NK-92 (cell line): ENCODE data around the gene MARCHF9.

Experiments used
- DNase-seq: peaks from one replicate; lab custom pipeline; 2025; ENCODE audit not compliant: unreplicated experiment; lab: John Stamatoyannopoulos, UW

MARCHF9 gene

DNA sequence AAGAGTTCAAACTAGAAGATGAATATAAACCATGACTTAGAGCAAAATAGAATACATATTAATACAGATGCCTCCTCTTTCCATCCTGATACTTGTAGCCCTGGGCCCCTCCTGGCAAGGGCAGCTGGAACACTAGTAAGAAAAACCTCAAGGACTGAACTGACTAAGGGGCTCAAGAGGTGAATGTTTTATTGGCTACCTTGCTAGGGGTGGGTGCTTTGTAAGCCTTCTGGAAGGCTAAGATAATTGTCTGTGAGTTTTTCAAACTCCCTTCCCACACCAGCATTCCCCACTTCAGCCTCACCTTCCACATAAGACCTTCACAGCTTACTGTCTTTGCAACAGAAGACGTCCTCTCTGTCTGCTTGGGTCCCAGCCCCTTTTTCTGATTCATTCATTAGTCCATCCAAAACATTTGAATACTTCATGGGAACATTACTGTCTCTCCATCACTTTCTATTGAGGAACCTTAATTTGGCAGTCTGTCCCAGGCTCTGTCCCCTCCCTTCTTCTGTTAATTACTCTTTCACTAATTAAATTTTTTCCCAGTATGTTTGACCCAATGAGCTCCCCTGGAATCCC is 1.1 kb upstream of the MARCHF9 start:
- DNase-seq = no peak

DNA sequence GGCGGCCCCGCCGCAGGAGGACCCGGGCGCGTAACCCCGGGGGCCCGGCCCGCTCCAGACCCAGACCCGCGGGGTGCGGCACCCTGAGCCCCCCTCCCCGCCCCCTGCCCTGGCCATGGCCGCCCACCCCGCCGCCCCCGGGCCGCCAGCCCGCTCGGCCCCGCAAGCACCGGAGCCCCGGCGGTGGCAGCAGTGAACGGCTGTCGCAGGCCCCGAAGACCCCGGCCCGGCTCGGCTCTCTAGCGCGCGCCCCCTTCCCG is 221 bp downstream of the MARCHF9 start:
- DNase-seq = no peak

DNA sequence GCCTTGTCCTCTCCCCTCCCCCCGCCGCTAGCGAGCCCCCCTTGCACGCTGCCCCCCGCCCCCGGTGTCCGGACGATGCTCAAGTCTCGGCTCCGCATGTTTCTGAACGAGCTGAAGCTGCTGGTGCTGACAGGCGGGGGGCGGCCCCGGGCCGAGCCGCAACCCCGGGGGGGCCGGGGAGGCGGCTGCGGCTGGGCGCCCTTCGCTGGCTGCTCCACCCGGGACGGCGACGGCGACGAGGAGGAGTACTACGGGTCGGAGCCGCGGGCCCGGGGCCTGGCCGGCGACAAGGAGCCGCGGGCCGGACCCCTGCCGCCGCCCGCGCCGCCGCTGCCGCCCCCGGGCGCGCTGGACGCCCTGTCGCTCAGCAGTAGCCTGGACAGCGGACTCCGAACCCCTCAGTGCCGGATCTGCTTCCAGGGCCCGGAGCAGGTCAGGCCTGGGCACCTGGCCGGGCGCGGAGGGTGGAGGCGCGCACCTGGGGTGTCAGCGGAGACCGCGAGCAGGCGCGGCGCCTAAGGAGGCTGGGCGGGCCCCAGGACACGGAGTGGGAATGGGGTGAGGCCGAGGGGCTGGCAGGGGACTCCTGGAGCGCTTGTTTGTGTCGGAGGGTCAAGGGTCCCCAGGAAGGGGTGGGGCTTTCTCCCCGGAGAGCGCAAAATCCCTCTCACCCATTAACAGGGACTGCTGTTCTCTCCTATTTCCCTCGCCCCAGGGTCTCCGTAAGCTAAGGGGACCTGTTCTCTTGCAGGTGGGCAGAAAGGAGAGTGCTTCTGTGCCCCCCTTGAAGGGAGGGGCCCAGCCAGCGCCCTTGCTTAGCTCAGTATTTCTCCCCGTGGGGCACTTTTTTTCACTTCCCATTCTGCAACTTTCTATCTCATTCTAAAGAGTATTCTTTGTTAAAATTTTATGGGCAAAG is 810 bp downstream of the MARCHF9 start:
- no peak for DNase-seq

DNA sequence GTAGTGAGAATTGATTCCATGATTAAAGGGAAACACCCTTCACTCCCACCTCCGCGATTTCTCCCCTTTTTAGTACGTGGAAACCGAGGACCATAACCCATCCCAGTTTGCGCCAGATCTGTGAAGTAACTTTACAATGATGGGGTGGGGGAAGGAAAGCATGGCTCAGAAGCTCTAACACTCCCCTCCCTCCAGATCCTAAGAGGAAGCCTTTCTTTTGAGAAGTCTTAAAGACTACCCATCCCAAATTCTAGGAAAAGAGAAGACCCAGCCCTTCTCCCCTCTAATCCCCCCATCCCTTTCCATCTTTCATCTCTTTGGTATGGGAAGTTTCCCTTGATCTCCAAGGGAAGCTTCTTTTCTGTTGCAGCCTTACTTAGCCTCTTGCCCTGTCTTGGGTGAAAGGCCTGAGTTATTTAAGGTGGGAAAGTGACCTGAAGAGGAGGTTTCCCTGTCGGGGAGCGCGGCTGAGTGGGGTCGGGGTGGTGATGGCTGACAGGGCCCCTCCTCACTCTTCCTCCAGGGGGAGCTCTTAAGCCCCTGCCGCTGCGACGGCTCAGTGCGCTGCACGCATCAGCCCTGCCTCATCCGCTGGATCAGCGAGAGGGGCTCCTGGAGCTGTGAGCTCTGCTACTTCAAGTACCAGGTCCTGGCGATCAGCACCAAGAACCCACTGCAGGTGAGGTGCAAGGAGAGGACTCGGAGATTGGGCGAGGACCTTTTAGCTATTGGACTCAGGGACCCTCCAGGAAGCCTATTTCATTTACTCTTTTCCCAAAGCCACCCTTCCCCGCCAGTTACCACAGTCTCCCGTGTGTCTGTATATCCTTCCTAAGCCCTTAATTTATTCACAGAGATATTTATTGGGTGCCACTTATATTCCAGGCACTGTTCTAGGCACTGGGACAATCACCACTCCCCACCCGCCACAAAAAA is 1.8 kb downstream of the MARCHF9 start:
- no peak for DNase-seq

DNA sequence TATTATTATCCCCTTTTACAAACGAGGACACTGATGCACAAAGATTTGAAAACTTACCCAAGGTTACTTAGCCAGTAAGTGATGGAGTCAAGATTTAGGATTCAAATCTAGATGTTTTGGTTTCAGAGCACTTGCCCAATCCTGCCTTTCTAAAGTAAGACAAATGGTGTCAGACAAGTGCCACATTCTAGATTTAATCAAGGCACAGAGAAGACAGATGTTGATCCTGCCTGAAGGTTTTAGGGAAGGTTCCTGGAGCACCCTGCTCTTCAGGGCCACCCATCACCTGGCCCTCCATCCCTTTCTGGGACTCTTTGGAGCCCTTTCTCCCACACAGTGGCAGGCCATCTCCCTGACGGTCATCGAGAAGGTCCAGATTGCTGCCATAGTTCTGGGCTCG is 2.9 kb downstream of the MARCHF9 start:
- DNase-seq = no peak

DNA sequence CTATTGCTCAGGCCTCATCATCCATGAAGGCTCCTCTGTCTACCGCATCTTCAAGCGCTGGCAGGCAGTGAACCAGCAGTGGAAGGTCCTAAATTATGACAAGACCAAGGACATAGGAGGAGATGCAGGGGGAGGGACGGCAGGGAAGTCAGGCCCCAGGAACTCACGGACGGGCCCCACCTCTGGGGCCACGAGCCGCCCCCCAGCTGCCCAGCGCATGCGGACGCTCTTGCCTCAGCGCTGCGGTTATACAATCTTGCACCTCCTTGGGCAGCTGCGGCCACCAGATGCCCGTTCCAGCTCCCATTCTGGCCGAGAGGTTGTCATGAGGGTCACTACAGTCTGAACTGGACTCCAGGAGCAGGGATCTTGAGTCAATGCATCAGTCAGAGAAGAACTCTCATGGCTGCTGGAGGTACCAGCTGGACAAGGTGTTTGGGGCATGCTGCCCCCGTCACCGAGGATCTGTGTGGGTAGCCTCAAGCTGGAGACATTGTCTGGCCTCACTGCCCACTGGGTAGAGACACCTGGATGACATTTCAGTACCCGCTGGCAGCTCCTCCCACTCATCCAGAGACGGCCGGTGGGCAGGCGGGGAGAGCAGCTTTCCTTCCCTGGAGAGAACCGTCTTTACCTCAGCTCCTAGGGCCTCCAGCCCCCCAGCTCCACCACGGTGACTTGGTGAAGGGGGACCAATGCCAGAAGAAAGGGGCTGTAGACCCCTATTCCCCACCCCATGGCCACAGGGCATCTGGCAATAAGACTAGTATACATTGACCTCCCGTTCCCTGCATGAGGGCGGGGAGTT is 3.9 kb downstream of the MARCHF9 start:
- no peak for DNase-seq

DNA sequence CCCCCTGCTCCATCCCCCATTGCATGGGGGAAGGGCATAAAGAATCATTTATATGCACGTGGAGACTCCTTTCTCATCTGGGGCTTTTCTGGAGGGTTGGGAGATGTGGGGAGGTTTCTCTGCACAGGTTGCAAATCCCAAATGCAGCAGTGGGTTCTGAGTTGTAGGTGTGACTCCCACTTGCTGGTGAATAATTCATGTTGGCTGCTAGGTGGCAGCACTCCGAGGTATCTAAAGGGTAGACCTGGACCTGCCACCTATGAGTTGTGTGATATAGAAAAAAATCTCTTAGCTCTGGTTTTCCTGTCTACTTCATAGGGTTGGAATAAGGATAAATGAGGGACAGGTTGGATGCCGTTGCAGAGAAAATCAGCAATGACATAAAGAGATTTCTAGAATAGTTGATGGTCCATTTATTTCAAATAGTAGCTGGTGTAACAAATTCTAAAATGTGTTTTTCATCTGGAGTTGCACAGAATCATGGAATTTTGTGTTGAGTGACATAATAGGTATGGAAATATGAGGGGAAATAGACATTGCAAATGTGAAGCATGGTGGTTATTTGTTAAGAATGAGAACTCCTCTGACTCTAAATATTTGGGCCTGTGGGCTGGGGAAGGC is 4.6 kb downstream of the MARCHF9 start:
- no peak for DNase-seq

DNA sequence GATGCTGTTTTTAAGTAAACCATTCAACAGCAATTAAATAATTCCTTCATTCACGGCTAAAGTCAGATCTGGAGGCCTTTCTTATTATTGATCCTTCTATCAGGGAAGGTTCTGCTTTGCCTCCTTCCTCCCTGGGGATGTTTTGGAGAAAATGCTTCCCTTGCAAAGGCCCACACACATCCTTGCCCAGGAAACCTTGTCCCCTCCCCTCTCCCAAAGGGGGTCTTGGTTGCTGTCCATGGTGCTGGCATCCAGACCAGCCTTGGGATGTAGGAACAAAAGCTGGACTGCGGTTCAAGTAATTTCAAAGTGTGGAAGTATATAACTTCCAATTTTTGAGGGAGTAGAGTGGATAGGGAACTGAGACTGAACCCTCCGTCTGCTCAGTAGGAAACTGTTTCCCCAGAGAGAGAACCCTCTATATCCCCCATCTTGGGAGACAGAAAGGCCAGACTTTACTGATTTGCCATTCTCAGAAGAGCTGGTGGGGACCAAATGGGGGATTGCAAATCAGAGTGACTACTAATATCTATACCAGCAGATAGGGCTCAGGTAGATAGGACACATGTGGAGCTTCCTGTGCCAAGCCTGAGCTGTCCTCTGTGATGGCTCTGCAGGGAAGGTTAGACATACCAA is 5.6 kb downstream of the MARCHF9 start:
- no peak for DNase-seq

DNA sequence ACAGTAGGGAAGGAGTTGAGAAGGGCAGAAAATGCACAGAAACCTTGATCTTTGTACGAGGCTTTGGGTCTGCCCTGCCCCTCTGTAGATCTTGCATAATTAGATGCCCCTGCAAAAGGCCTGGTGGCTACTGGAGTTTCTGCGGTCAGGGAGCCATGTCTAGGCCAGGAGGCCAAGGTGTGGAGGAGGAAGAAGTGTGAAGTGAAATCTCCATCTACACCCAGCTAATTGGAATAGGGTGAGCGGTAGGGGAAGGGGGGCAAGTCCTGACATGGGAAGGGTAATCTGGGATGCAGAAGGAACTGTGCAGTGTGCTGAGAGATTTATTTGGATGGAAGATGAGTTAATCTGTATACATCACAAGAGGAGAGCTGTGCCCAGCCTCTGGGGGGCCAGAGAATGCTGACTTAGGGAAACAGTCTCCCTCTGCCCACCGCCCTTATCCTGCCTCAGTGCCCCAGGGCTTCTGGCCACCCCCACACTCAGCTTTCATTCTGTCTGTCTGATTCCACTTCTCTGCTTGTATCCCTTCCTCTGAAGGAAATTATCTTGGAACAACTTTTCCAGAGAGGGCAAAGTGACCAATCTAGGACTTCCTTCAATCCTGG is 6.6 kb downstream of the MARCHF9 start:
- DNase-seq = no peak

DNA sequence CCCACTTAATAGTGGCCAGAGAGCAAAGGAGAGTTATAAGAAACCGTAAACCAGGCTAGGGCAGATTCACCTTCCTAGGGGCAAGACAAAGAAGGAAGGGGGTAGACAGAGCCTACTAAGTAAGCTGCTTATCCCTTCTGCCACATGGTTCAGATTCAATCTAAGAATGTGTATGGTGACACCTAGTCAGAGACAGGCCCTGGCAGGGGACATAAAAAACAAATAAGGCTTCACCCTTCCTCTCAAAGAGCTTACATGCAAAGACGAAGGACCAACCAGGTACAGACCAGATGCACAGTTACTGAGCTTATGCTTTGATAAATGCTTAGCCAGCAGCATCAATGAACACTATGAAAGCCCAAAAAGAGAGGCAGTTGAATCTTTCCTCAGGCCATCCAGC is 7.6 kb downstream of the MARCHF9 start:
- DNase-seq = no peak

DNA sequence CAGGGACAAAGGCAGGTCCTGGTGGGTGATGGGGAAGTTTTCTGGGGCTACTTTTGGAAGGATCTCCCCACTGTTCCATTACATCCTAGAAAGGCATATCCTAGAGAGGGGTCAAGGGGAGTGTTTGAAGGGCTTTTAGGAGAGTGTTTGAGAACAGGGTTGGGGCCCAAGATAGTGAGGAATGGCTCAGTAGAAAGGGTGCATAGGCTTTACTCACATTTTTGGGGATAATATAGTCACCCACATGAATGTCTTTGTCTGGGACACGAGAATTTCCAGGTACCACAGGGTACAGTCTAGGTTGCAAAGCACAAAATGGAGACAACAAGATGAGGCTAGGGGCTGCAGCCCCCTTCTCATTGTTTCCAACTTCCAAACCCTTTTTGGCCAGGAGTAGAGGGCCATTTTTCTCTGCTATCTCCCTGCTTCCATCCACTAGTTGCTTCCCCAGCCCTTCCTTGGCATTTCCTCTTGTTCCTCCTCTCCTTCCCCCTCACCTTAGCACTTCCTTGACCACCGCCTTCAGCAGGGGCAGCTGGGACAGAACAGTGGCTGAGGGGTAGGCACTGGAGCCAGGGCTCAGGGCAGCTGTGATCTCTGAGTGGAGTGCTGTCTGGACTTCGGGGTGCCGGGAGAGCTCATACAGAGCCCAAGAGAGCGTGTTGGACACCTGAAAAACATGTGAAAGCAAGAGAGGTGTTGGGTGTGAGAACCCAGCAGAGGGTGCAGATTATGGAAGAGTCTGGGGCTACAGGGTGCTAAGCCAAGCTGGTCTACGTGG is 9.2 kb downstream of the MARCHF9 start:
- DNase-seq = no peak

DNA sequence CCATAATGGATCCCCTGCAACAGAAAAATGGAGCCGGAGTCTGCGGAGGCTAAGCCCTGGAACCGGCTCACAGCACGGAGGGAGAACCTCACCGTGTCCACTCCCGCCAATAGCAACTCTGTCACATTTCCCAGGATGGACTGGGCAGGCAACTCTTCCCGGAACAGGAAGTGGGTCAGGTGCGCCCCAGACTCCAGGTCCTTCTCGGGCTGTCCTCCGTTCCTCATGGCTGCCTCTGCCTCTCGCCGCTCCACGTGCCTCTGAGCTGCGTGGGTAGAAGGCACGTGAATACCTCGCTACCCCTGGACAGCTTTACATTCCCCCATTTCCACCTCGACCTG is 9.7 kb downstream of the MARCHF9 start:
- no peak for DNase-seq

DNA sequence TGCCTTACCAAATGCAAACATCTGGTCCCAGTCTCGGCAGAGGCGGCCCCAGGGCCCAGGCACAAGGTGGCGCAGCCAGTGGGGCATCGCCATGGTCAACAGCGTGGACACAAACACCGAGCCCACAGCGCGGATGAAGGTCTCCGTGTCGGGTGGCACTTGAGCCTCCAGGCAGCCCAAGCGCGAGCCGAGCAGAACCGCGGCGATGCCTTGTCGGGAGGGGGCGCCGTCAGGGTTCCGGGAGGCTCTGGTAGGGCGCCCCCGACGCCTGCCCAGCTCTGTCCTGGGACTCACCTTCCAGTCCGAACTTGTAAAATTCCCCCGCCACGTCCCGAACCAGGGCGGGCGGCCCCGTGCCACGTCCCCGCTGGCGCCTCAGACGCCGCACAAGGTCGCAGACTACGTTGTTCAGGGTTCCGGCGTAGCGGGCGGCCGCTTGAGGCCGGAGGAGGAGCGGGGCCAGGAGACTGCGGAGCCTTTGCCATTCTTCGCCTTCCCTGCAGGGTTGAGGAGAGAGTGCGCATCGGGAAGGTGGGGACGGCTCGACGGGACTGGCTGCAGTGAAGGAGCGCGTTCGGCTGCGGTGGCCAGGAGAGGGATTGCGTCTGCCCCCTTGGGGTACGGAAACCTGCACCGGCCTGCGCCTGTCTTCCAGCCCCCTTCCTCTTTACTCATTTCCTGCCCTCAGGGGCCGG is 10.2 kb downstream of the MARCHF9 start:
- DNase-seq = no peak

DNA sequence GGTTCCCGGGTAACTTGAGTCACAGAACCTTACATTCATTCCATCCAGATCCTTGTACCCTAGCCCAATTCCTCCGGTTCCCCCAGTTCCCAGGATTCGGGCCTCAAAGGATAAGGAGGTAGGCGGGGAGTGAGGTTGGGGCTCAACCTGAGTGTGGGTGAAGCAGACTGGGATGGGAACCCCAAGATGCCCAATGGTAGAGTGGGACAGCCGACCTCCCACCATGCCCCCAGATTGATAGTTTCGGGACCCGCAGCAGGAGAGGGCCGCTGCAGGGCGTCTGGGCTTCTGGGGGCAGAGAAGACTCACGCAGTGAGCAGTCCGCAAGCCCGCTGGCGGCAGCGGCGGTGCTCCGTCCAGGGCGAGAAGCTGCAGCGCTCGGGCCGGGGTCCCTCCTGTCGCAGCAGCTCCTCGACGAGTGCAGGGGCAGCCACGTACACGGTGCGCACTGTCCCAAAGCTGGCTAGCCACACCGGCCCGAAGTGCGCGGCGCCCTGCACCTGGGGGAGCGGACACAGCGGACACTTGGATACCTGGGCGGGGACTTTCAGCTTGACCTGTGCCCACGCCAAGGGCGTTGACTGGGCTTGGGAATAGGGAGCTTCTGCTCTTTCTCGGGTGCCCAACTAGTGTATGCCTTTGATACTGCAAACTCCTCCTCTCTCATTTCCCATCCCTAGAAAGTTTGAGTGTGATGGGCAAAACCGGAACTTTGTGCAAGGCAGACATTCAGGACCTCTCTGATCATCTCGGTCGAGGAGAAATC is 11.0 kb downstream of the MARCHF9 start:
- no peak for DNase-seq

DNA sequence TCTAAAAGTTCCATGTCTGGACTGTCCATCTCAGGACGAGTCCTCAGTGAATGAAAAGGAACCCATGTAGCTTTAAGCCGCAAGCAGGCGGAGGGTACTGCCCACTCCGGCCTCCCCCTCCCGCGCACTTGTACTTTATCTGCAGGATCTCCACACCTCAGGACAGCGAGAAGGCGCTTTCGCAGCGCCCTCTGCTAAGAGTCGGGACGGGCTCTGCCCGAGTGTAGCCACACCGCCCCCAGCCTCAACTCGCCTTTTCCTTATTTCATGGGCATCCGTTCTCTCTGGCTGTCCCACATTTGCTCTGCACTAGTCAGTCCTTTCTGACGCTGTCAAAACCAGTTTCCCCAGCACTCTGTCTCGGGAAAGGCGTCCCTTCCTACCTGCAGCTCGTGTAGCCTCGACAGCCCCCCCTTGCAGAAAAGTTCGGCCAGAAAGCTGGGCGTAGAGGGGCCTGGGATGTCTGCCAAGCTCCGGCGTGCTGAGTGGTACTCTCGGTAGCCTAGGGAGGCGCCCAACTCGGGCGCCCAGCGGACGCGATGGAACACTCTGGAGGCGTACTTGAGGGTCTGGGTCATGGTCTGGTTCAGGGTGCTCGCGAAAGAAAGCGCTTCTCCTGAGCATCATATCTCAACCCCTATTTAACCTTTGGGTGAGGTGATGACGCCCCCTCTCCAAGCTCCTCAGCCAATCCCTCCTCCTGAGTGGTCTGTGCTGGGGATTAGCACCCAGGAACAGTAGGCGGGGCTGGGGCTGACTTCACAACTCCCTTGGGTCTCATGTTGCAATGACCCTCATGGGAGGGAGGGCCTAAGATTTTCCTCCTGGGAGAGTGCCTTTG is 11.8 kb downstream of the MARCHF9 start, which contains the start of gene CYP27B1:
Gene CYP27B1, minus strand, starts transcription at position 615 of the 841 bp plus-strand sequence. Its CDS starts 37 bp downstream, at position 578.
- DNase-seq = no peak

DNA sequence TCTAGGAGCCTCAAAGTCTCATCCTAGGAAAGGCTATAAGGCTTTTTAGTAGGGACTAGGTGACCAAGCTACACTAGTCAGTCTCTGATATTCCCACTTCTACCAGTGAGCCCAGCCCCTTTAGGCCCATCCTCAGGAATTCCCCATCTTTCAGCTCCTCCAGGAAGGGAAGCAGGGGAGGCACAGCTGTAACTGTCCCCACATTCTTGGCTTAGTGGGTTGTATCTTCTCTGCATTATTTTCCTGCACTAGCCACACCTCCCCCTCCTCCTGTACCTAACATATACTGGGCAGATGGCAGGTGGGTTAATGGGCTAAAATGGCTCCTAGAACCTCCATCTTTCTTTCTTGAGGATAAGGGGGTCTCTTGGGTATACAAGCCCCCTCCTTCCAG is 12.4 kb downstream of the MARCHF9 start:
- DNase-seq = no peak

DNA sequence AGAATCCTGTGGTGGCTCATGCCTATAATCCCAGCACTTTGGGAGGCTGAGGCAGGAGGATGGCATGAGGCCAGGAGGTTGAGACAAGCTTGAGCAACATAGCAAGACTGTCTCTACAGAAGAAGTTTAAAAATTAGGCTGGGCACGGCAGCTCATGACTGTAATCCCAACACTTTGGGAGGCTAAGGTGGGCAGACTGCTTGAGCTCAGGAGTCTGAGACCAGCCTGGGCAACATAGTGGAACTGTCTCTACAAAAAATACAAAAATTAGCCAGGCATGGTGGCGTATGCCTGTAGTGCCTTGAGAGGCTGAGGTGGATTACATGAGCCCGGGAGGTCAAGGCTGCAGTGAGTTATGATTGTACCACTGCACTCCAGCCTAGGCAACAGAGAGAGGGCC is 13.0 kb downstream of the MARCHF9 start:
- DNase-seq = no peak
